HEK293 (cell line): ENCODE data around the gene ZC3H10.

ENCODE experiments used
- IKZF3 ChIP-seq: fragments of 450-650 bp; IDR thresholded peaks from 2 replicates; pipeline ENCODE4 v1.5.0; 2018; ENCODE audit warnings: missing biosample characterization, mild to moderate bottlenecking, missing genetic modification characterization, moderate library complexity
- KLF1 ChIP-seq: fragments of 450-650 bp; formaldehyde crosslinking; IDR thresholded peaks from 2 replicates; pipeline ENCODE4 v1.5.1; 2016; ENCODE audit warnings: missing biosample characterization, missing genetic modification characterization
- MYNN ChIP-seq: fragments of 450-650 bp; formaldehyde crosslinking; IDR thresholded peaks from 2 replicates; pipeline ENCODE4 v1.5.1; 2016; ENCODE audit warnings: missing biosample characterization, missing genetic modification characterization, borderline replicate concordance
- PRDM1 ChIP-seq: fragments of 450-650 bp; formaldehyde crosslinking; IDR thresholded peaks from 2 replicates; pipeline ENCODE4; 2016; ENCODE audit warnings: missing biosample characterization, missing genetic modification characterization
- REST ChIP-seq: fragments of 450-650 bp; formaldehyde crosslinking; IDR thresholded peaks from 2 replicates; pipeline ENCODE4 v1.5.1; 2016; ENCODE audit warnings: missing biosample characterization, missing genetic modification characterization
- SP2 ChIP-seq: fragments of 450-650 bp; formaldehyde crosslinking; IDR thresholded peaks from 2 replicates; pipeline ENCODE4 v1.5.1; 2016; ENCODE audit warnings: missing biosample characterization, missing genetic modification characterization
- SP3 ChIP-seq: fragments of 450-650 bp; formaldehyde crosslinking; IDR thresholded peaks from 2 replicates; pipeline ENCODE4 v1.5.1; 2016; ENCODE audit warnings: missing biosample characterization, missing genetic modification characterization
- YY2 ChIP-seq: fragments of 450-650 bp; formaldehyde crosslinking; IDR thresholded peaks from 2 replicates; pipeline ENCODE4 v1.5.1; 2016; ENCODE audit warnings: missing biosample characterization, missing genetic modification characterization
- ZBTB26 ChIP-seq: fragments of 450-650 bp; formaldehyde crosslinking; optimal IDR thresholded peaks from 2 replicates; pipeline ENCODE3; 2016; ENCODE audit warnings: missing biosample characterization, mild to moderate bottlenecking, missing genetic modification characterization
- ZBTB7A ChIP-seq: fragments of 450-650 bp; formaldehyde crosslinking; IDR thresholded peaks from 2 replicates; pipeline ENCODE4 v1.5.1; 2016; ENCODE audit warnings: low read depth, missing biosample characterization, missing genetic modification characterization
- ZEB2 ChIP-seq: fragments of 450-650 bp; formaldehyde crosslinking; IDR thresholded peaks from 2 replicates; pipeline ENCODE4 v1.5.1; 2016; ENCODE audit warnings: missing biosample characterization, missing genetic modification characterization
- ZFP41 ChIP-seq: fragments of 450-650 bp; formaldehyde crosslinking; IDR thresholded peaks from 2 replicates; pipeline ENCODE4 v1.5.1; 2016; ENCODE audit warnings: missing biosample characterization, missing genetic modification characterization, borderline replicate concordance
- ZFP69B ChIP-seq: fragments of 450-650 bp; formaldehyde crosslinking; IDR thresholded peaks from 2 replicates; pipeline ENCODE4 v1.5.1; 2016; ENCODE audit warnings: missing biosample characterization, missing genetic modification characterization
- ZIC2 ChIP-seq: fragments of 450-650 bp; formaldehyde crosslinking; IDR thresholded peaks from 2 replicates; pipeline ENCODE4 v1.5.1; 2016; ENCODE audit warnings: missing biosample characterization, missing genetic modification characterization
- ZNF133 ChIP-seq: fragments of 450-650 bp; formaldehyde crosslinking; IDR thresholded peaks from 2 replicates; pipeline ENCODE4 v1.5.1; 2016; ENCODE audit warnings: missing biosample characterization, missing genetic modification characterization
- ZNF140 ChIP-seq: fragments of 450-650 bp; formaldehyde crosslinking; IDR thresholded peaks from 2 replicates; pipeline ENCODE4 v1.5.1; 2016; ENCODE audit warnings: missing biosample characterization, missing genetic modification characterization
- ZNF18 ChIP-seq: fragments of 450-650 bp; formaldehyde crosslinking; IDR thresholded peaks from 2 replicates; pipeline ENCODE4 v1.5.1; 2016; ENCODE audit warnings: missing biosample characterization, missing genetic modification characterization
- ZNF211 ChIP-seq: fragments of 450-650 bp; formaldehyde crosslinking; IDR thresholded peaks from 2 replicates; pipeline ENCODE4 v1.5.1; 2016; ENCODE audit warnings: low read depth, missing biosample characterization, missing genetic modification characterization
- ZNF214 ChIP-seq: fragments of 450-650 bp; formaldehyde crosslinking; IDR thresholded peaks from 2 replicates; pipeline ENCODE4 v1.5.1; 2017; ENCODE audit warnings: missing biosample characterization, mild to moderate bottlenecking, missing genetic modification characterization, borderline replicate concordance
- ZNF221 ChIP-seq: fragments of 450-650 bp; formaldehyde crosslinking; IDR thresholded peaks from 2 replicates; pipeline ENCODE4 v1.5.1; 2017; ENCODE audit warnings: missing biosample characterization, missing genetic modification characterization, borderline replicate concordance
- ZNF335 ChIP-seq: fragments of 450-650 bp; formaldehyde crosslinking; conservative IDR thresholded peaks from 2 replicates; pipeline ENCODE4 v1.5.1; 2016; ENCODE audit warnings: missing biosample characterization, missing genetic modification characterization
- ZNF354C ChIP-seq: fragments of 450-650 bp; formaldehyde crosslinking; IDR thresholded peaks from 2 replicates; pipeline ENCODE4 v1.5.1; 2016; ENCODE audit warnings: missing biosample characterization, missing genetic modification characterization, low read depth, borderline replicate concordance
- ZNF391 ChIP-seq: fragments of 450-650 bp; formaldehyde crosslinking; IDR thresholded peaks from 2 replicates; pipeline ENCODE4 v1.5.1; 2016; ENCODE audit warnings: low read depth, missing biosample characterization, missing genetic modification characterization, borderline replicate concordance
- ZNF416 ChIP-seq: fragments of 450-650 bp; formaldehyde crosslinking; IDR thresholded peaks from 2 replicates; pipeline ENCODE4 v1.5.1; 2016; ENCODE audit warnings: missing biosample characterization, missing genetic modification characterization
- ZNF626 ChIP-seq: fragments of 450-650 bp; sonication (Bioruptor Pico); formaldehyde crosslinking; IDR thresholded peaks from 2 replicates; pipeline ENCODE4 v1.5.1; 2018; ENCODE audit warnings: missing biosample characterization, missing genetic modification characterization, inconsistent platforms
- ZNF629 ChIP-seq: fragments of 450-650 bp; formaldehyde crosslinking; IDR thresholded peaks from 2 replicates; pipeline ENCODE4 v1.5.1; 2017; ENCODE audit warnings: missing biosample characterization, missing genetic modification characterization
- ZNF707 ChIP-seq: fragments of 450-650 bp; formaldehyde crosslinking; IDR thresholded peaks from 2 replicates; pipeline ENCODE4 v1.5.1; 2016; ENCODE audit warnings: missing biosample characterization, missing genetic modification characterization
- ZNF768 ChIP-seq: fragments of 450-650 bp; formaldehyde crosslinking; IDR thresholded peaks from 2 replicates; pipeline ENCODE4 v1.5.1; 2018; ENCODE audit warnings: missing biosample characterization, mild to moderate bottlenecking, missing genetic modification characterization
- ZNF792 ChIP-seq: fragments of 450-650 bp; formaldehyde crosslinking; IDR thresholded peaks from 2 replicates; pipeline ENCODE4 v1.5.1; 2016; ENCODE audit warnings: missing biosample characterization, missing genetic modification characterization
- ZSCAN30 ChIP-seq: fragments of 450-650 bp; IDR thresholded peaks from 2 replicates; pipeline ENCODE4 v1.5.1; 2018; ENCODE audit warnings: missing biosample characterization, mild to moderate bottlenecking, missing genetic modification characterization, moderate library complexity
- ZSCAN5A ChIP-seq: fragments of 450-650 bp; formaldehyde crosslinking; IDR thresholded peaks from 2 replicates; pipeline ENCODE4 v1.5.1; 2016; ENCODE audit warnings: missing biosample characterization, missing genetic modification characterization
- ZXDB ChIP-seq: fragments of 450-650 bp; formaldehyde crosslinking; IDR thresholded peaks from 2 replicates; pipeline ENCODE4 v1.5.1; 2016; ENCODE audit warnings: missing biosample characterization, missing genetic modification characterization

ZC3H10 gene

GRCh38 chr12:56116267-56117081 is 1.6 kb upstream of the ZC3H10 start, which contains the start of gene RPL41 (continued):
- TF ChIP-seq ZBTB7A (tag by site-specific recombination) (no peak; the same call in 1 of the 2 replicates), ZEB2 (tag by site-specific recombination) (no peak; the same call in 1 of the 2 replicates), ZNF335 (tag by site-specific recombination) (peak; percentile 98), SP2 (tag by site-specific recombination) (peak; percentile 85), ZNF629 (tag by site-specific recombination) (peak; percentile 76), ZNF792 (tag by site-specific recombination) (peak; percentile 53; the same call in 1 of the 2 replicates), MYNN (tag by site-specific recombination) (no peak; the same call in 1 of the 2 replicates), ZBTB26 (tag by site-specific recombination) (peak; percentile 40), ZIC2 (no peak), REST (tag by site-specific recombination) (peak; percentile 59; the same call in 1 of the 2 replicates), ZNF133 (tag by site-specific recombination) (no peak), ZNF18 (no peak), PRDM1 (tag by site-specific recombination) (no peak; the same call in 1 of the 2 replicates), ZSCAN30 (tag by site-specific recombination) (peak; percentile 92), YY2 (peak; percentile 87), ZFP41 (tag by site-specific recombination) (no peak), ZNF768 (no peak), ZNF391 (no peak; the same call in 1 of the 2 replicates), KLF1 (tag by site-specific recombination) (peak; percentile 94), ZNF140 (tag by site-specific recombination) (no peak), ZNF707 (tag by site-specific recombination) (no peak), IKZF3 (tag by site-specific recombination) (no peak), ZFP69B (peak; percentile 63), ZNF626 (no peak), ZNF214 (no peak), SP3 (tag by site-specific recombination) (peak; percentile 98), ZXDB (peak; percentile 86), ZNF221 (tag by site-specific recombination) (peak; percentile 84), ZSCAN5A (tag by site-specific recombination) (0 out of 2 replicates have a peak, but pooled peaks have one; percentile 32), ZNF354C (no peak), ZNF416 (tag by site-specific recombination) (no peak), ZNF211 (no peak)
